HUES6 (cell line): ENCODE measurements around the gene L3MBTL1.
A peak's percentile ranks its signal among the peaks of the same experiment; 100 is the strongest.
"Not testable (repeated sequence)": the region's sequence is repeated elsewhere in the genome, so short reads cannot be mapped to it uniquely, and the experiment has no call there.

Experiments used
- H3K27ac ChIP-seq: 2 replicates; pipeline ENCODE4 v1.7.0; 2013; ENCODE audit warnings: low read depth, mild to moderate bottlenecking, low read length, inconsistent platforms
- H3K27me3 ChIP-seq: 2 replicates; pipeline ENCODE4 v1.6.1; 2013; ENCODE audit warnings: low read length; ENCODE audit not compliant: control insufficient read depth, insufficient read depth
- H3K36me3 ChIP-seq: 2 replicates; pipeline ENCODE4 v1.6.1; 2013; ENCODE audit warnings: low read length; ENCODE audit not compliant: control insufficient read depth, insufficient read depth
- H3K4me1 ChIP-seq: 2 replicates; pipeline ENCODE4 v1.6.1; 2013; ENCODE audit warnings: low read length; ENCODE audit not compliant: control insufficient read depth, insufficient read depth
- H3K4me3 ChIP-seq: 2 replicates; pipeline ENCODE4 v1.5.1; 2013; ENCODE audit warnings: low read depth, low read length
- H3K9ac ChIP-seq: one replicate; pipeline ENCODE4 v1.6.1; 2013; ENCODE audit warnings: mild to moderate bottlenecking, low read length
- H3K9me3 ChIP-seq: 2 replicates; pipeline ENCODE4 v1.6.1; 2013; ENCODE audit warnings: low read depth, low read length; ENCODE audit not compliant: control insufficient read depth, insufficient read depth

L3MBTL1 gene

DNA sequence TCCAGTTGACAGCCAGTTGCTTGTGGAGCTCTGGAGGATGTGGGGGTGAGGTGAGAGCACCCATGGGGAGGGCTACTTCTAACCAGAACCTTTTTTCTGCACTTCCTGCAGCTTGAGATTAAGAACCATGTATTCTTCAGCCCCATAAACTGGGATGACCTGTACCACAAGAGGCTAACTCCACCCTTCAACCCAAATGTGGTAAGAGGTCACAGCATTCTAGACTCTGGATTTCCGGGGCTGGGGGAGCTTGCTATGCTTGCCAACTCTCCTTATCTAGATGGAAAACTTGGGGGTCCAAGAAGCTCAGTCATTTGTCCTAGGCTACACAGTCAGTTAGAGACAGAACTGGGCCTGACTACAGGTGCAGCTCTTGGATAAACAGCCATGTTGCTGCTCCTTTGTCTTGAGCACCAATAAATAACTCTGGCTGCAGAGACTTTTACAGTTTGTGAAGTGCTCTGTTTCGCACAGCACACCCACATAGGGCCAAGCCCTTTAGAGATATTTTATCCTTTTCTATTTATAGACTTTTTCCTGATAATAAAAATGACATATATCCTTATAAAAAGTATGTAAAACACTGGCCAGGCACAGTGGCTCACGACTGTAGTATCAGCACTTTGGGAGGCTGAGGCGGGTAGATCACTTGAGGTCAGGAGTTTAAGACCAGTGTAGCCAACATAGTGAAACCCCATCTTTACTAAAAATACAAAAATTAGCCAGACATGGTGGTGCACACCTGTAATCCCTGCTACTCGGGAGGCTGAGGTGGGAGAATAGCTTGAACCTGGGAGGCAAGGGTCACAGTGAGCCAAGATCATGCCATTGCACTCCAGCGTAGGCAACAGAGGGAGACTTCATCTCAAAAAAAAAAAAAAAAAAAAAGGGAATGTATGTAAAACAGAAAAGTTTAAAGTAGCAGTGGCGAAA is 72.6 kb downstream of the L3MBTL1 start:
- Histone ChIP-seq H3K27me3 (no peaks in the 10 kb centered on the region), H3K9me3 (no peaks in the 10 kb centered on the region), H3K27ac (no peak overlapping the region), H3K36me3 (no peaks in the 10 kb centered on the region), H3K4me1 (peaks cover 12% of the 10 kb centered on the region), H3K9ac (no peak overlapping the region), H3K4me3 (no peak overlapping the region)

DNA sequence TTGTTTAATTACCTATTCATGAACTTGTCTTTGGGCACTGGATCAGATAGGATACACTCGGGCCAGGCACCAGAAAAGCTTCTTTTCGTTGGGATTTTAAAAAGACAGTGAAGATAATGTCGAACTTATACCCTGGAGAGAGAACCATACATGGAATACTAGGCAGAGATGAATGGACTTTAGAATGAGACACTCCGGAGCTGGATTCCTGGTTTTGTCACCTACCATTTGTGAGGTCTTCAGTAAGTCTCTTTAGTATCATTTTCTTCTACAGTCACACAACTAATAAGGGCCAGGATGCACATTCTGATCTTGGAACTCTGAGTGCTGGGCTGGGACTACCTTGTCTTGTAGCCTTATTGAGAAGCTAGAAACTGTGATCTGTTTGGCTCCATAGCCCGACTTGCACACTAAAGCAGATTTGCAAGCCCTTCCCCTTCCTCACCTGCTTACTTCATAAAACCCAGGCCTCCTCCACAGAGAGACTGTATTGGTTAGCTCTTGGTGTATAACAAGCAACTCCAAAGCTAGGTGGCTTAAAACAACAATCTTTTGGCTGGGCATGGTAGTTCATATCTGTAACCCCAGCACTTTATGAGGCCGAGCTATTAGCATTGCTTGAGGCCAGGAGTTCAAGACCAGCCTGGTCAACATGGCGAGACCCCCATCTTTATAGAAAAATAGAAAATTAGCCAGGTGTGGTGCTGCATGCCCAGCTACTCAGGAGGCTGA is 75.8 kb downstream of the L3MBTL1 start:
- no peak overlapping the region for H3K27ac ChIP-seq
- H3K4me1 ChIP-seq = peaks cover 12% of the 10 kb centered on the region
- H3K9ac ChIP-seq = no peak overlapping the region
- H3K4me3 ChIP-seq = no peak overlapping the region
- H3K9me3 ChIP-seq = no peaks in the 10 kb centered on the region
- no peaks in the 10 kb centered on the region for H3K27me3 ChIP-seq
- no peaks in the 10 kb centered on the region for H3K36me3 ChIP-seq

DNA sequence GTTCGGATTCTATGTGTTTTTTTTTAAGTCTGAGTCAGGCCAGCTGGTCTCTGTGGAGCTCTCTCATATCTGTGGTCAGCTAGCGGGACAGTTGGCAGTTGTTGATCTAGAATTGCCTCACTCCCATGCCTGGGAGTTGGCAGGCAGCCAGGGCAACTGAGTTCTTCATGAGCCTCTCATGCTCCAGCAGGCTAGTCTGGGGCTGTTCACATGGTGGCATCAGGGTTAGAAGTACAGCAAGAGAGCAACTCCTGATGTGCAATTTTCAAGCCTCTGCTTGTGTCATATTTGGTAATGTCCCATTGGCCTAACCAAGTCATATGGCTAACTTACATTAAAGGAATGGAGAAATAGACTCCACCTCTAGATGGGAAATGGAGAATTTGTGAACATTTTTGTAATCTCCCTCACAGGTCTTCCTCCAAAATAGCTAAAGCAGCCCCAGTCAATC is 76.5 kb downstream of the L3MBTL1 start:
- Histone ChIP-seq H3K9ac (no peak overlapping the region), H3K36me3 (no peaks in the 10 kb centered on the region), H3K27ac (no peak overlapping the region)

DNA sequence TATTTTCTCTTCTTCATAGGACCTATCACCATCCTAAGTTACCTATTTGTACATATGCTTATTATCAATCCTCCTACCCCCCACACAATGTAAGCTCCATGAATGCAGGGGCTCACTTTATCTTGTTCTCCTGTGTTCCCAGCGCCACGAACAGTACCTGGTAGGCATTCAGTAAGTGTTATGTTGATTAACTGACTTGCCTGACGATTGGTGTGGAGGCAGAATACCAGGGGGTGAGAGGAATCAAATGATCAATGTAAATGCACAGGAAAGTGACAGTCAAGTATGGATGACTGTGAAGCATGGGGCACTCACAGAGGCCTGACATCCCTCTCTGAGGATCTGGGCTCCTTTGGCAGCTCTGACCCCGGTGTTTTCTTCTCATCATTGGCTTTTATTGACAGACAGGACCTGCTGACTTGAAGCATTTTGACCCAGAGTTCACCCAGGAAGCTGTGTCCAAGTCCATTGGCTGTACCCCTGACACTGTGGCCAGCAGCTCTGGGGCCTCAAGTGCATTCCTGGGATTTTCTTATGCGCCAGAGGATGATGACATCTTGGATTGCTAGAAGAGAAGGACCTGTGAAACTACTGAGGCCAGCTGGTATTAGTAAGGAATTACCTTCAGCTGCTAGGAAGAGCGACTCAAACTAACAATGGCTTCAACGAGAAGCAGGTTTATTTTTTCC is 77.1 kb downstream of the L3MBTL1 start:
- Histone ChIP-seq H3K9ac (no peak overlapping the region), H3K4me1 (peaks cover 12% of the 10 kb centered on the region), H3K4me3 (no peak overlapping the region), H3K9me3 (no peaks in the 10 kb centered on the region), H3K27me3 (no peaks in the 10 kb centered on the region), H3K27ac (no peak overlapping the region), H3K36me3 (no peaks in the 10 kb centered on the region)

More for the DNA sequence above, 76.5 kb downstream of the L3MBTL1 start:
- Histone ChIP-seq H3K9me3 (no peaks in the 10 kb centered on the region), H3K4me3 (no peak overlapping the region), H3K4me1 (peaks cover 12% of the 10 kb centered on the region), H3K27me3 (no peaks in the 10 kb centered on the region)

DNA sequence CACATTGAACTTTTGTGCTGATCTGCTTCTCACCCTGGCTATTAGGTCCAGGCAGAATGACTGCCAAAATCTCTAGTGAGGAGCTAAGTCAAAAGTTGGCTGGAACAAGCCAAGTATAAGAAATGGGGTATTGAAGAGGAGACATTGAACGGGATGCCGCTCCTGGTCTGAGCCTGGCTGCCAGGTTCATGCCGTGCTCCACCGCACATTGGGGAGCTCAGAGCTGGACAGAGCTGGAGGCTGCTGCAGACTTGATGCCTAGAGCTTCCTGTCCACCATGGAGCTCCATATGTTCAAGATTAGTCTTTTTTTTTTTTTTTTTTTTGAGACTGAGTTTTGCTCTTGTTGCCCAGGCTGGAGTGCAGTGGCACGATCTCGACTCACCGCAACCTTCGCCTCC is 79.1 kb downstream of the L3MBTL1 start:
- H3K27ac ChIP-seq = no peak overlapping the region
- no peaks in the 10 kb centered on the region for H3K27me3 ChIP-seq
- H3K36me3 ChIP-seq = no peaks in the 10 kb centered on the region
- H3K9me3 ChIP-seq = no peaks in the 10 kb centered on the region
- no peak overlapping the region for H3K9ac ChIP-seq
- H3K4me3 ChIP-seq = no peak overlapping the region
- peaks cover 12% of the 10 kb centered on the region for H3K4me1 ChIP-seq

DNA sequence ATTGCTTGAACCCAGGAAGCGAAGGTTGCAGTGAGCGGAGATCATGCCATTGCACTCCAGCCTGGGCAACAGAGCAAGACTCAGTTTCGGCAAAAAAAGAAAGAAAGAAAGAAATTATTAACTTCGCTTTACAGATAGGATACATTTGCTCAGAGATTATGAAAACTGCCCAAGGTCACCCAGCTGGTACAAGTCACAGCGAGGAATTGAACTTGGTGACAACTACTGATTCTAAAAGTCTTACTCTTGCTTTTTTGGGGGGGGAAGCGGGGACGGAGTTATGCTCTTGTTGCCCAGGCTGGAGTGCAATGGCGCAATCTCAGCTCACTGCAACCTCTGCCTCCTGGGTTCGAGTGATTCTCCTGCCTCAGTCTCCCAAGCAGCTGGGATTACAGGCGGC is 81.0 kb downstream of the L3MBTL1 start:
- H3K27ac ChIP-seq, H3K4me3 ChIP-seq, H3K36me3 ChIP-seq, H3K27me3 ChIP-seq, H3K9ac ChIP-seq, H3K9me3 ChIP-seq: not testable (repeated sequence)
- H3K4me1 ChIP-seq = peaks cover 12% of the 10 kb centered on the region

DNA sequence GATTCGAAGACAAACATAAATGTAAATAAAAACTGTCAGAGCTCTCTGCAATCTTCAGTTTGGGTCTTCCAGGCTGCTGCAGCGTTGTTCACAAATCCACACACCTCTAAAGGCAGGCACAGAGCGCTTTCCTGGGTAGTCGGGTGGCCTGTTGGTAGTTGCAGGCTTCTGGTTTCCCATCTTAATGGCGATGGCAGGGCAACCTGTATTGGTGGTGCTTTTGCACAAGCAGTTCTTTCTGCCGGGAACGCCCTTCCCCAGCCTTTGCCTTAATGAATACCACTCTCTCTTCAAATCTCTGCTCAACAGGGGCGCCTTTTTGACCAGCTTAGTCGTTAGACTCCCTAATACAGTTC is 82.5 kb downstream of the L3MBTL1 start:
- Histone ChIP-seq H3K36me3 (peaks cover 5% of the 10 kb centered on the region; the same call in 1 of the 2 replicates), H3K4me3 (peak overlapping the region; percentile 80), H3K27ac (no peak overlapping the region), H3K9ac (peak overlapping the region; percentile 98), H3K4me1 (peaks cover 1% of the 10 kb centered on the region), H3K27me3 (no peaks in the 10 kb centered on the region), H3K9me3 (no peaks in the 10 kb centered on the region)

DNA sequence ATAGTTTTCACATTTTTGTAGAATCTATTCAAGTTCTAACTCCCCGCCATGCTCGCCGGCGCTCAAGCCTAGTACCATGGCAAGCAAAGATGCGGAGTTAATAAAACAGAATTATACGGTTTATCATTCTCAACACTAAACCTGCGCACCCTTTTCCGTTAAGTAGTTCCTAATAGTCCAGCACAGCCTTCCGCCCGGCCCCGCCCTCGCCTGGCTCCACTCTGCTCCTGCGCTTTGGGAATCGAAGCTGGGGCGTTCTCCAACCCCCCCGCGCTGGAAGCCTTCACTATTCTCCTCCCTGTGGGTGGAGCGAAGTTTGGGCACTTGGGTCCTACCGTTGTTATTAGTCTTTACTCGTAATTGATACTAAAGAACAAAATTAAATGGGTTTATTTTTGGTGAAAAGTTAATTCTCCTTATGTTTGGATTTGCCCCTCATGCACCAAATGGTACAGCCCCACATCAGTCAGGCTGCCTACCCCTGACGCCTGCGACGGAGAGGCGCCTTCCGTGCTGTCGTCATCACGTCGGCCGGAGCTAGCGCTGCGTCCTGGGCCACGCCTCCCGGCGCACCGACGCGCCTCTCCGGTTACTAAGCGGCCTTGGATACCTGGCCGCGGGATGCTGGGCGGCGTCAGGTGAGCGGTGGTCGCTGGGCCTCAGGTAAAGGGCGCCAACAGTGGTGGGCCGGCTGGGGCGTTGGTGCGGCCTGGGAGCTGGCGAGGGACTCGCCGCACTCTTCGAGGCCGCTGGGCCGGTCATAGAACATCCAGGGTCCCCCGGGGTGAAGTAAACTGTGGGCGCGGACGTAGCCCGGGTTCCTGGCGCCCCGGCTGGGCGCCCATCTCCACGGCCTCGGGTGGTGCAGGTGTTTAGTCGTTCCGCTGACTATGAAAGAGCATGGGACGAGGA is 83.2 kb downstream of the L3MBTL1 start, which contains the start of gene IFT52:
Gene IFT52, plus strand, starts transcription at position 546 of the 912 bp plus-strand sequence. CDS start 3,762 bp downstream, outside the sequence.
- Histone ChIP-seq H3K27me3 (no peaks in the 10 kb centered on the region), H3K4me1 (no peaks in the 10 kb centered on the region), H3K36me3 (peaks cover 10% of the 10 kb centered on the region), H3K9ac (peak within 1 kb of the TSS; percentile 98), H3K27ac (peak within 1 kb of the TSS; percentile 98), H3K4me3 (peak within 1 kb of the TSS; percentile 80), H3K9me3 (no peaks in the 10 kb centered on the region)
